Hepatocyte (in vitro differentiated cells): ENCODE measurements around the gene TRHDE.

Experiments
- CTCF ChIP-seq: fragments of 200-600 bp; sonication (generic); IDR thresholded peaks from 2 replicates; pipeline ENCODE4 v1.5.1; 2016; ENCODE audit warnings: antibody characterized with exemption, mild to moderate bottlenecking; ENCODE audit not compliant: poor library complexity
- EZH2 ChIP-seq: fragments of 200-600 bp; sonication (generic); IDR thresholded peaks from 2 replicates; pipeline ENCODE4 v1.6.1; 2016; ENCODE audit warnings: antibody characterized with exemption, mild to moderate bottlenecking, borderline replicate concordance

GRCh38 chr12:72368298-72368697 is 96.1 kb downstream of the TRHDE start:
- no peak for TF ChIP-seq CTCF
- no peak for TF ChIP-seq EZH2
